Measurements from ENCODE around the gene CD248. TPM values are rescaled to one million over a fixed set of nuclear protein-coding genes. Genes with fewer than 3 reads are reported as not detected.

CD248 gene
- total and polyA plus RNA-seq, 2 donors (not counting 1 experiment from before 2014, with no cell fraction given): 0.40 to 0.96 TPM

GRCh38 chr11:66311965-66312548 is 4.8 kb downstream of the CD248 start:
- Histone ChIP-seq H3K36me3 (replicated peaks in 1 of 2; ENCODE audit: control extremely low read depth in 1 of 2, control insufficient read depth in 1 of 2, extremely low read depth in 1 of 2, insufficient read depth in 2 of 2, low read length in 1 of 2) (no peaks in the 10 kb centered on the region), H3K27ac (ENCODE audit: low read length in 2 of 2) (peak overlapping the region; percentile 74 to 88), H3K9ac (ENCODE audit: low read length) (peak overlapping the region; percentile 75), H4K20me1 (ENCODE audit: control insufficient read depth, insufficient read depth, low read length, poor library complexity, severe bottlenecking) (no peaks in the 10 kb centered on the region), H3K9me3 (ENCODE audit: control extremely low read depth in 1 of 3, control insufficient read depth in 2 of 3, insufficient read depth in 1 of 3, low read length in 2 of 3) (no peaks in the 10 kb centered on the region), H3K27me3 (replicated peaks in 1 of 4; ENCODE audit: control extremely low read depth in 1 of 4, control insufficient read depth in 3 of 4, insufficient read depth in 4 of 4, low read length in 3 of 4) (no peaks in the 10 kb centered on the region), H3K4me2 (replicated peaks; ENCODE audit: low read depth, low read length, poor library complexity, severe bottlenecking) (peak overlapping the region; percentile 89), H2AFZ (ENCODE audit: insufficient read depth, low read depth, low read length, poor library complexity, severe bottlenecking) (peak overlapping the region; percentile 88), H3K4me1 (ENCODE audit: control insufficient read depth in 2 of 2, insufficient read depth in 2 of 2, low read length in 2 of 2) (peaks cover 11 to 21% of the 10 kb centered on the region in 2 donors), H3K4me3 (ENCODE audit: control extremely low read depth in 1 of 5, extremely low read depth in 1 of 5, insufficient read depth in 1 of 5, low read depth in 2 of 5, low read length in 4 of 5) (peak overlapping the region; percentile 30 to 72 (median 63)), H3K79me2 (ENCODE audit: control insufficient read depth, insufficient read depth, low read length) (no peaks in the 10 kb centered on the region)
- peak; percentile 79 for ATAC-seq (ENCODE audit: low read depth)
- peak; percentile 100 for DNase-seq
- ChIA-PET CTCF (interaction anchor here (0.6 to 6.3 kb wide), 47 partner anchors 10 to 532 kb away, joined by 3 to 101 read pairs (median 5); partner anchors contain the start of genes B4GAT1, BRMS1, DPP3 and MRPL11), POLR2A (interaction anchor here (0.5 to 2.0 kb wide), 19 partner anchors 9 to 926 kb away, joined by 3 to 12 read pairs (median 4); partner anchors contain the start of genes BRMS1, DPP3, FIBP and MRPL11)
- TF ChIP-seq EZH2 (IDR thresholded peaks at IDR 0.05; ENCODE audit: borderline replicate concordance, insufficient read depth, low read depth, low read length, poor library complexity, severe bottlenecking): no peak
- TF ChIP-seq, protein P1, sequence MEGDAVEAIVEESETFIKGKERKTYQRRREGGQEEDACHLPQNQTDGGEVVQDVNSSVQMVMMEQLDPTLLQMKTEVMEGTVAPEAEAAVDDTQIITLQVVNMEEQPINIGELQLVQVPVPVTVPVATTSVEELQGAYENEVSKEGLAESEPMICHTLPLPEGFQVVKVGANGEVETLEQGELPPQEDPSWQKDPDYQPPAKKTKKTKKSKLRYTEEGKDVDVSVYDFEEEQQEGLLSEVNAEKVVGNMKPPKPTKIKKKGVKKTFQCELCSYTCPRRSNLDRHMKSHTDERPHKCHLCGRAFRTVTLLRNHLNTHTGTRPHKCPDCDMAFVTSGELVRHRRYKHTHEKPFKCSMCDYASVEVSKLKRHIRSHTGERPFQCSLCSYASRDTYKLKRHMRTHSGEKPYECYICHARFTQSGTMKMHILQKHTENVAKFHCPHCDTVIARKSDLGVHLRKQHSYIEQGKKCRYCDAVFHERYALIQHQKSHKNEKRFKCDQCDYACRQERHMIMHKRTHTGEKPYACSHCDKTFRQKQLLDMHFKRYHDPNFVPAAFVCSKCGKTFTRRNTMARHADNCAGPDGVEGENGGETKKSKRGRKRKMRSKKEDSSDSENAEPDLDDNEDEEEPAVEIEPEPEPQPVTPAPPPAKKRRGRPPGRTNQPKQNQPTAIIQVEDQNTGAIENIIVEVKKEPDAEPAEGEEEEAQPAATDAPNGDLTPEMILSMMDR (IDR thresholded peaks at IDR 0.05): peak; percentile 99
- WGBS (ENCODE audit: insufficient coverage): under 1% methylated on average over 44 of the region's 44 CpGs
- Mint-ChIP-seq H3K27ac (peak overlapping the region; percentile 99), H3K27me3 (peaks cover 3% of the 10 kb centered on the region), H3K9me3 (ENCODE audit: insufficient read depth) (no peaks in the 10 kb centered on the region), H3K4me1 (peaks cover 28% of the 10 kb centered on the region), H3K4me3 (peak overlapping the region; percentile 99)
- intact Hi-C loops (cut with micrococcal nuclease): loop anchor here (1.0 to 2.0 kb wide), 9 partner anchors 16 to 367 kb away; partner anchors contain the start of genes BRMS1, PELI3, RAB1B and SLC29A2

GRCh38 chr11:66311470-66311964 is 5.3 kb downstream of the CD248 start:
- H3K4me2 ChIP-seq (replicated peaks; ENCODE audit: low read depth, low read length, poor library complexity, severe bottlenecking): peak overlapping the region; percentile 89
- no peaks in the 10 kb centered on the region for H3K79me2 ChIP-seq (ENCODE audit: control insufficient read depth, insufficient read depth, low read length)
- no peaks in the 10 kb centered on the region for H3K9me3 Mint-ChIP-seq (ENCODE audit: insufficient read depth)
- POLR2A ChIA-PET: interaction anchor here (0.7 to 2.0 kb wide), 5 partner anchors 16 to 649 kb away, joined by 3 to 12 read pairs (median 4); partner anchors contain the start of genes BRMS1, RELA and RIN1
- H3K27me3 Mint-ChIP-seq: peaks cover 3% of the 10 kb centered on the region
- peak overlapping the region; percentile 99 for H3K4me3 Mint-ChIP-seq
- H3K9ac ChIP-seq (ENCODE audit: low read length): peak overlapping the region; percentile 75
- peaks cover 26% of the 10 kb centered on the region for H3K4me1 Mint-ChIP-seq
- no peak for ATAC-seq (ENCODE audit: low read depth)
- TF ChIP-seq EZH2 (IDR thresholded peaks at IDR 0.05; ENCODE audit: borderline replicate concordance, insufficient read depth, low read depth, low read length, poor library complexity, severe bottlenecking): no peak
- TF ChIP-seq, protein P1 (IDR thresholded peaks at IDR 0.05): no peak
- 35% methylated on average over 18 of the region's 26 CpGs for WGBS (ENCODE audit: insufficient coverage)
- peak overlapping the region; percentile 74 to 88 for H3K27ac ChIP-seq (ENCODE audit: low read length in 2 of 2)
- no peaks in the 10 kb centered on the region for H4K20me1 ChIP-seq (ENCODE audit: control insufficient read depth, insufficient read depth, low read length, poor library complexity, severe bottlenecking)
- H3K27me3 ChIP-seq (replicated peaks in 1 of 4; ENCODE audit: control extremely low read depth in 1 of 4, control insufficient read depth in 3 of 4, insufficient read depth in 4 of 4, low read length in 3 of 4): no peaks in the 10 kb centered on the region
- H3K27ac Mint-ChIP-seq: peak overlapping the region; percentile 99
- intact Hi-C loops (cut with micrococcal nuclease): no loop called here
- H3K4me3 ChIP-seq (ENCODE audit: control extremely low read depth in 1 of 5, extremely low read depth in 1 of 5, insufficient read depth in 1 of 5, low read depth in 2 of 5, low read length in 4 of 5): peak overlapping the region in 4 of 5 experiments; percentile 50 to 72 (median 67)
- peaks cover 10 to 19% of the 10 kb centered on the region in 2 donors for H3K4me1 ChIP-seq (ENCODE audit: control insufficient read depth in 2 of 2, insufficient read depth in 2 of 2, low read length in 2 of 2)
- no peak for DNase-seq
- CTCF ChIA-PET: interaction anchor here (0.6 to 6.3 kb wide), 44 partner anchors 9 to 452 kb away, joined by 3 to 101 read pairs (median 6); partner anchors contain the start of genes ACTN3, B4GAT1, BRMS1 and FIBP
- H2AFZ ChIP-seq (ENCODE audit: insufficient read depth, low read depth, low read length, poor library complexity, severe bottlenecking): peak overlapping the region; percentile 88
- H3K36me3 ChIP-seq (replicated peaks in 1 of 2; ENCODE audit: control extremely low read depth in 1 of 2, control insufficient read depth in 1 of 2, extremely low read depth in 1 of 2, insufficient read depth in 2 of 2, low read length in 1 of 2): no peaks in the 10 kb centered on the region
- H3K9me3 ChIP-seq (ENCODE audit: control extremely low read depth in 1 of 3, control insufficient read depth in 2 of 3, insufficient read depth in 1 of 3, low read length in 2 of 3): no peaks in the 10 kb centered on the region
